GM12878 (cell line): ENCODE measurements around the gene MDN1.

ENCODE experiments used
- EZH2 ChIP-seq: IDR thresholded peaks from 2 replicates; pipeline ENCODE4 v1.6.1; 2012; ENCODE audit warnings: low read depth, mild to moderate bottlenecking, control low read depth, inconsistent platforms, low read length, borderline replicate concordance; ENCODE audit not compliant: control insufficient read depth
- HDAC6 ChIP-seq: fragments of 200-600 bp; sonication (generic); IDR thresholded peaks from one replicate; pipeline ENCODE4 v1.8.0; 2017; ENCODE audit warnings: antibody characterized with exemption; ENCODE audit not compliant: unreplicated experiment
- POLR2AphosphoS2 ChIP-seq: IDR thresholded peaks from 2 replicates; pipeline ENCODE4 v1.6.1; 2011; ENCODE audit warnings: low read depth, mild to moderate bottlenecking, low read length, improper control_type of control experiment, moderate library complexity
- RCOR1 ChIP-seq: conservative IDR thresholded peaks from 2 replicates; pipeline ENCODE4 v1.6.1; 2012; ENCODE audit warnings: low read depth, low read length, improper control_type of control experiment
- TF ChIP-seq, protein P1 (sequence below), 3 experiments: IDR thresholded peaks in 2 of 3; conservative IDR thresholded peaks in 1 of 3; 2 replicates each; pipeline ENCODE4 v1.5.1; 2011; ENCODE audit warnings: low read depth in 3 of 3, low read length in 3 of 3, mild to moderate bottlenecking in 3 of 3, control low read depth in 2 of 3, moderate library complexity in 2 of 3, inconsistent platforms in 1 of 3, mixed read lengths in 1 of 3; ENCODE audit not compliant: control insufficient read depth in 2 of 3, insufficient read depth in 1 of 3; ENCODE audit errors: extremely low read depth in 1 of 3
- TF ChIP-seq, protein P2 (sequence below): fragments of 450-650 bp; formaldehyde crosslinking; IDR thresholded peaks from 2 replicates; pipeline ENCODE4 v1.5.0; 2022; ENCODE audit warnings: mild to moderate bottlenecking, missing genetic modification characterization

GRCh38 chr6:89842228-89842627 is 22.6 kb upstream of the MDN1 start:
- TF ChIP-seq RCOR1: no peak
- TF ChIP-seq, protein P1, sequence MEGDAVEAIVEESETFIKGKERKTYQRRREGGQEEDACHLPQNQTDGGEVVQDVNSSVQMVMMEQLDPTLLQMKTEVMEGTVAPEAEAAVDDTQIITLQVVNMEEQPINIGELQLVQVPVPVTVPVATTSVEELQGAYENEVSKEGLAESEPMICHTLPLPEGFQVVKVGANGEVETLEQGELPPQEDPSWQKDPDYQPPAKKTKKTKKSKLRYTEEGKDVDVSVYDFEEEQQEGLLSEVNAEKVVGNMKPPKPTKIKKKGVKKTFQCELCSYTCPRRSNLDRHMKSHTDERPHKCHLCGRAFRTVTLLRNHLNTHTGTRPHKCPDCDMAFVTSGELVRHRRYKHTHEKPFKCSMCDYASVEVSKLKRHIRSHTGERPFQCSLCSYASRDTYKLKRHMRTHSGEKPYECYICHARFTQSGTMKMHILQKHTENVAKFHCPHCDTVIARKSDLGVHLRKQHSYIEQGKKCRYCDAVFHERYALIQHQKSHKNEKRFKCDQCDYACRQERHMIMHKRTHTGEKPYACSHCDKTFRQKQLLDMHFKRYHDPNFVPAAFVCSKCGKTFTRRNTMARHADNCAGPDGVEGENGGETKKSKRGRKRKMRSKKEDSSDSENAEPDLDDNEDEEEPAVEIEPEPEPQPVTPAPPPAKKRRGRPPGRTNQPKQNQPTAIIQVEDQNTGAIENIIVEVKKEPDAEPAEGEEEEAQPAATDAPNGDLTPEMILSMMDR (IDR thresholded peaks at IDR 0.05 in 2 of 3, conservative IDR thresholded peaks at IDR 0.05 in 1 of 3; ENCODE audit: control insufficient read depth in 2 of 3, extremely low read depth in 1 of 3, insufficient read depth in 1 of 3, low read depth in 3 of 3, low read length in 3 of 3): no peak
- no peak for TF ChIP-seq HDAC6
- TF ChIP-seq POLR2AphosphoS2: no peak
- TF ChIP-seq, protein P2, sequence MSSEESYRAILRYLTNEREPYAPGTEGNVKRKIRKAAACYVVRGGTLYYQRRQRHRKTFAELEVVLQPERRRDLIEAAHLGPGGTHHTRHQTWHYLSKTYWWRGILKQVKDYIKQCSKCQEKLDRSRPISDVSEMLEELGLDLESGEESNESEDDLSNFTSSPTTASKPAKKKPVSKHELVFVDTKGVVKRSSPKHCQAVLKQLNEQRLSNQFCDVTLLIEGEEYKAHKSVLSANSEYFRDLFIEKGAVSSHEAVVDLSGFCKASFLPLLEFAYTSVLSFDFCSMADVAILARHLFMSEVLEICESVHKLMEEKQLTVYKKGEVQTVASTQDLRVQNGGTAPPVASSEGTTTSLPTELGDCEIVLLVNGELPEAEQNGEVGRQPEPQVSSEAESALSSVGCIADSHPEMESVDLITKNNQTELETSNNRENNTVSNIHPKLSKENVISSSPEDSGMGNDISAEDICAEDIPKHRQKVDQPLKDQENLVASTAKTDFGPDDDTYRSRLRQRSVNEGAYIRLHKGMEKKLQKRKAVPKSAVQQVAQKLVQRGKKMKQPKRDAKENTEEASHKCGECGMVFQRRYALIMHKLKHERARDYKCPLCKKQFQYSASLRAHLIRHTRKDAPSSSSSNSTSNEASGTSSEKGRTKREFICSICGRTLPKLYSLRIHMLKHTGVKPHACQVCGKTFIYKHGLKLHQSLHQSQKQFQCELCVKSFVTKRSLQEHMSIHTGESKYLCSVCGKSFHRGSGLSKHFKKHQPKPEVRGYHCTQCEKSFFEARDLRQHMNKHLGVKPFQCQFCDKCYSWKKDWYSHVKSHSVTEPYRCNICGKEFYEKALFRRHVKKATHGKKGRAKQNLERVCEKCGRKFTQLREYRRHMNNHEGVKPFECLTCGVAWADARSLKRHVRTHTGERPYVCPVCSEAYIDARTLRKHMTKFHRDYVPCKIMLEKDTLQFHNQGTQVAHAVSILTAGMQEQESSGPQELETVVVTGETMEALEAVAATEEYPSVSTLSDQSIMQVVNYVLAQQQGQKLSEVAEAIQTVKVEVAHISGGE (CRISPR knock-in tag): no peak
- no peak for TF ChIP-seq EZH2
